ENCODE data around the gene SCYL1.
"Not testable (repeated sequence)": the region's sequence is repeated elsewhere in the genome, so short reads cannot be mapped to it uniquely, and the experiment has no call there.

The SCYL1 gene

GRCh38 chr11:65555693-65556231 is 30.9 kb downstream of the SCYL1 start:
- no peak for FAIRE-seq

GRCh38 chr11:65556470-65557279 is 31.8 kb downstream of the SCYL1 start:
- no peak for FAIRE-seq

GRCh38 chr11:65557280-65558001 is 32.6 kb downstream of the SCYL1 start:
- no peak for FAIRE-seq

GRCh38 chr11:65558002-65558929 is 33.4 kb downstream of the SCYL1 start, which contains the start of gene LTBP3:
TSS of gene LTBP3 (minus strand) at chr11:65558359. CDS start at chr11:65557959, 400 bp downstream.
- no peak for FAIRE-seq

- FAIRE-seq, result no peak
Measured at GRCh38 chr11:65558930-65559509, 34.1 kb downstream of the SCYL1 start.

- FAIRE-seq, result no peak
Measured at GRCh38 chr11:65559535-65559934, 34.7 kb downstream of the SCYL1 start.

GRCh38 chr11:65559951-65560537 is 35.2 kb downstream of the SCYL1 start:
- no peak for FAIRE-seq

- no peak for FAIRE-seq
Measured at GRCh38 chr11:65560555-65561418, 35.9 kb downstream of the SCYL1 start.

GRCh38 chr11:65562020-65562419 is 37.1 kb downstream of the SCYL1 start:
- FAIRE-seq, result no peak

- FAIRE-seq, result no peak
Measured at GRCh38 chr11:65562788-65563187, 37.9 kb downstream of the SCYL1 start.

GRCh38 chr11:65563601-65564000 is 38.7 kb downstream of the SCYL1 start:
- no peak for FAIRE-seq

GRCh38 chr11:65564879-65565559 is 40.1 kb downstream of the SCYL1 start:
- not testable (repeated sequence) for FAIRE-seq

- no peak for FAIRE-seq
Measured at GRCh38 chr11:65565624-65566453, 41.0 kb downstream of the SCYL1 start.

GRCh38 chr11:65569164-65569972 is 44.5 kb downstream of the SCYL1 start:
- no peak for FAIRE-seq

- no peak for FAIRE-seq
Measured at GRCh38 chr11:65569973-65570918, 45.4 kb downstream of the SCYL1 start, which contains the start of gene ZNRD2. TSS of gene ZNRD2 (plus strand) at chr11:65570477. CDS start at chr11:65570492, 15 bp downstream.

- FAIRE-seq, result no peak
Measured at GRCh38 chr11:65571420-65571819, 46.5 kb downstream of the SCYL1 start.

- no peak for FAIRE-seq
Measured at GRCh38 chr11:65571940-65572339, 47.1 kb downstream of the SCYL1 start.
